LNCaP clone FGC (cell line): Measurements from ENCODE around the gene PAF1.

Experiments used
- DNase-seq: peaks from one replicate; pipeline ENCODE4 v3.0.0-alpha.2; 2011; ENCODE audit warnings: low read depth
- H3K4me3 ChIP-seq: 2 replicates; pipeline ENCODE4 v1.5.1; 2011; ENCODE audit warnings: mild to moderate bottlenecking, low read depth, low read length, control low read depth
- CTCF ChIP-seq: IDR thresholded peaks from 2 replicates; pipeline ENCODE4 v1.5.1; 2012; ENCODE audit warnings: mild to moderate bottlenecking; ENCODE audit not compliant: control insufficient read depth, insufficient read depth; ENCODE audit errors: extremely low read depth

Gene PAF1

GRCh38 chr19:39369200-39369599 is 21.7 kb downstream of the PAF1 start:
- no peak for DNase-seq
- H3K4me3 ChIP-seq, result no peak overlapping the region
- no peak for TF ChIP-seq CTCF

- H3K4me3 ChIP-seq, result no peak overlapping the region
- no peak for TF ChIP-seq CTCF
- no peak for DNase-seq
Measured at GRCh38 chr19:39365531-39365930, 25.4 kb downstream of the PAF1 start.

GRCh38 chr19:39363901-39364457 is 26.9 kb downstream of the PAF1 start:
- no peak for DNase-seq
- H3K4me3 ChIP-seq, result no peak overlapping the region
- TF ChIP-seq CTCF, result no peak

- no peak for TF ChIP-seq CTCF
Measured at GRCh38 chr19:39362682-39363657, 27.9 kb downstream of the PAF1 start.

GRCh38 chr19:39360599-39360998 is 30.3 kb downstream of the PAF1 start:
- H3K4me3 ChIP-seq, result no peak overlapping the region
- no peak for TF ChIP-seq CTCF
- DNase-seq, result no peak

More at GRCh38 chr19:39362682-39363657, 27.9 kb downstream of the PAF1 start:
- no peak for DNase-seq
- H3K4me3 ChIP-seq, result no peak overlapping the region

GRCh38 chr19:39359026-39359425 is 31.9 kb downstream of the PAF1 start:
- H3K4me3 ChIP-seq, result no peak overlapping the region
- no peak for TF ChIP-seq CTCF
- DNase-seq, result no peak
